GM19468 (cell line): ENCODE measurements around the gene ARMC7.

Experiments used
- ATAC-seq: cut with Tn5 transposase; IDR thresholded peaks from one replicate; pipeline ENCODE4 v1.9.1; 2021; ENCODE audit warnings: mild to moderate bottlenecking, moderate library complexity, moderate number of reproducible peaks; ENCODE audit not compliant: unreplicated experiment; ENCODE audit errors: extremely low read depth

The ARMC7 gene

GRCh38 chr17:75097865-75098264 is 11.9 kb upstream of the ARMC7 start:
- no peak for ATAC-seq

GRCh38 chr17:75098861-75099260 is 10.9 kb upstream of the ARMC7 start:
- no peak for ATAC-seq

- no peak for ATAC-seq
These were observed 9.7 kb upstream of the ARMC7 start for GRCh38 chr17:75099881-75100595.

- ATAC-seq, result no peak
These were observed 7.4 kb upstream of the ARMC7 start for GRCh38 chr17:75102385-75102821.

- ATAC-seq, result no peak
These were observed 5.9 kb upstream of the ARMC7 start for GRCh38 chr17:75103601-75104554.

DNA sequence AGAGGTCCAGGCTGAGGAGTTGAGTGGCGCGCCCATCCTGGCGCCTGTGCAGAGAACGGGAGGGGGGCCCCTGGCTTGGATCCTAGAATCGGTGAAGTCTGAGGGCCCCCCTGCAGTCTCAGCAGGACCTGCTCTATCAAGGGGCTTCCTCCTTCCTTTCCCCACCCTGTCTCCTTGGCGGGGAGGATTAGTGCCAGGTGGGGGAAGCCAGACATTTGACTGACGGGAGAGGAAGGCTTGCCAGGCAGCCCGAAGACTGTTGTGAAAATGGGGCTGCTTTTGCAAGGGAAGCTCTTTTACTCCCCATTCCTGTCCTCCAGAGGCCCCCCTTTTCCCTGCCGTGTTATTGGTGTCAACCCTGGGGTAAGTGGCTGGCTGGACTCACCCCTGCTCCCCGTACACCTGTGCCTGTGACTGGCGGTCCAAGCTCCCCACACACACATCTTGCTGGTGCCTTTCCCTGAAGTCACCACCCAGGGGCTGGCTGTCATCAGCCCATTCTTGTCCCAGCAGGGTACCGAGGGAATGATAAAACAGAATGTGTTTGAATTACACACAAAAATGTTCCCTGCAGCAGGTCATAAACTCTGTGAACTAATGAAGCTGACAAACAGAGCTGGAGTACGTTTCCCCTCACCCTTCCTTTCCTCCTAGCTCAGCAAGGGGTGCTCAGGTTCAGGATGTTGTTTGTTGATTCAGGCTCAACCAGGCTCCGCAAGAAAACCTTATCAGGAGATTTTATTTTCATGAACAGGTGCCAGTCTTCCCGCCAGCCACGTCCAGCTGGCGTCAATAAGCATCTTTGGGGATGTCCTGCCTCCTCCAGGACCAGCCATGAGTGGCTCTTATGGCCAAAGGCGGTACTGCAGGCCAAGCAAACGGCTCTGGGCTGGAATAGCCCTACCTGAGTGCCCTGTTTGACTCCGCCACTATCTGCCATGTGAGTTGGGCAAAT is 4.4 kb upstream of the ARMC7 start:
- no peak for ATAC-seq

DNA sequence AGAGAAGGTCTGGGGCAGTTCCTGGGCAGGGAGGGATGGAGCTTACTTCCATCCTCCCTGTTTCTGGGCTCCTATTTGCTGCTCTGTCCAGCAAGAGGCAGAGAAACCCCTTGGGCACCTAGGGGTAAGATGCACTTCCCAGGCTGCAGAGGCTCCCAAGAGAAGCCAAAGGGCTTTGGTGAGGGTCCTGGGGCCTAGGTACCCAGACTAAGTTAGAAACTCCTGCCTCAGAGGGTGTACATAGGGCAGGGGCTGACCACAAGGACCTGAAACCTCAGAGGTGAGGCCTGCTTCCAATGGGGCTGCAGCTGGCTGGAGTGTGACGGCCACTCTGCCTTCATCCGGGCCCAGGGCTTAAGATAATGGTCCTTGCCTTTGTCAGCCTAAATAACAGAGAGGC is 1.6 kb upstream of the ARMC7 start:
- ATAC-seq, result no peak

GRCh38 chr17:75109046-75109406 is 743 bp upstream of the ARMC7 start:
- ATAC-seq, result no peak

DNA sequence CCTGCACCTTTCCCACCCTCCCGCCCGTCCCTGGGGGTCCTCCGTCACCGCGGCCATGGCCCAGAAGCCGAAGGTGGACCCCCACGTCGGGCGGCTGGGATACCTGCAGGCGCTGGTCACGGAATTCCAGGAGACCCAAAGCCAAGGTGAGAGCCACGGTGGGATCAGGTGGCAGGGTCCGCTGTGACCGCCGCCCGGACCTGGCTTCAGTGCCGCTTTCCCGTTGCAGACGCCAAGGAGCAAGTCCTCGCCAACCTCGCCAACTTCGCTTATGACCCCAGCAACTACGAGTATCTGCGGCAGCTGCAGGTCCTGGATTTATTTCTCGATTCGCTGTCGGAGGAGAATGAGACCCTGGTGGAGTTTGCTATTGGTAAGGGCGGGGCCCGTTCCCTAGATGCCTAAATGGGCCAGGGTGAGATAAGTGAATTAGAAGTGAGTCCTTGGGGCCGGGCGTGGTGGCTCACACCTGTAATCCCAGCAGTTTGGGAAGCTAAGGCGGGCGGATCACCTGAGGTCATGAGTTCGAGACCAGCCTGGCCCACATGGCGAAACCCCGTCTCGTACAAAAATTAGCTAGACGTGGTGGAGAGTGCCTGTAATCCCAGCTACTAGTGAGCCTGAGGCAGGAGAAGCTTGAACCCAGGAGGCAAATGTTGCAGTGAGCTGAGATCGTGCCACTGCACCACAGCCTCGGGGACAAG is 617 bp downstream of the ARMC7 start:
- ATAC-seq, result no peak

DNA sequence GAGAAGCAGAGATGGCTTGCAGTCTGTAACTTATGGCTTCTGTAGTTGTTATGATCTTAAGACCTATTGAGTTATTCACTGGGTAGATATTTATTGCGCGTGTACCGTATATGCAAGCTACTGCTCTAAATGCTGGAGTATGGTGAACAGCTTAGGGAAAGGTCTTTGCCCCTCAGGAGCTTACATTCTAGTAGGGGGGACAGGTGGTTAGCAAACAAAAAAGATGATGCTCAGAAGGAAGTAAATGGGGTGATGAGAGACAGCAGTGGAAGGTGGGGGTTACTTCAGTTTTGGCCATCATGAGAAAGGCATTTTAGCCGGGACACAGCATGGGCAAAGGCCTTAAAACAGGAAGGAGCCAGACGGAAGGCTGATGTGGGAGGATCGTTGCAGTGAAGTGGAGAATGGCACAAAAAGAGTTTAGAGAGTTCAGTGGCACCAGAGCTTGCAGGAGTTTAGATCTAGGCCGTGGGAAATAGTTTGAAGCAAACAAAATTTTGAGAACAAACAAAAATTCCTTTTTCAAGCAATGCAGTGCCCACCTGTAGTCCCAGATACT is 2.1 kb downstream of the ARMC7 start:
- ATAC-seq, result no peak

DNA sequence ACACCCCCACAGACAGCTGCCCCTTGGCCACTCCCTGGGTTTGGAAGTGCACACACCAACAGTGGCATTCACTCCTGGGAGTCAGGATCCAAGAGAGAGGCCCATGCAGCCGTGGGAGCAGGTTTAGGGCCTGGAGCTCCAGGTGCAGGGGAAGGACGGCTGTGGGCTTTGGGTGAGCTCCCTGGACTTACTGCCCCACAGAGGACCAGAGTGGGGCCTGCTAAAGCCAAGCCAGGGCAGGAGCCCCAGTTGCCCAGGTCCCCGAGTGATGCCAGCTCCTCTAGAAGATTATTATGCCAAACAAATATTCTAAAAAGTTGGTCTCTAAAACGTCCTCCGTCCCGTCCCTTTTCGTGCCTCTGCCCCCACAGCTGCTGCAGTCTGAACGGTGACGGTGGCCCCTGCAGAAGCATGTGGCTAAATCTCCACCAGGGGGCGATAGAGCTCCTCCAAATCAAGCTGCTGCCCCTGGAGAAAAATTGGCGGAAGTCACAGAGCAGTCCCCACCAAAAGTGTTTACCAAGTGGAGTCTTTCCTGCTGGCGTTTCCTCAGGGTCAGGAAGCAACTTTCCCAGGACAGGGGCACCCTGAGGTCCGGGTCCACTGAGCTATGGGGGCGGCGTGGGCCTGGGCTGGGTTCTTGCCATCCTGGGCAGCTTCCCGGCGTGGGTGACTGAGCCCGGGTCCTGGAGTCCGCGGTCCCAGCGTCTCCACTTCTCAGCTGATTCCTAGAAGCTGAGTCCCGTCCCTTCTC is 4.2 kb downstream of the ARMC7 start:
- ATAC-seq, result no peak

- ATAC-seq, result no peak
These were observed 5.0 kb downstream of the ARMC7 start for GRCh38 chr17:75114552-75115314.

- no peak for ATAC-seq
These were observed 5.8 kb downstream of the ARMC7 start for GRCh38 chr17:75115555-75115954.

DNA sequence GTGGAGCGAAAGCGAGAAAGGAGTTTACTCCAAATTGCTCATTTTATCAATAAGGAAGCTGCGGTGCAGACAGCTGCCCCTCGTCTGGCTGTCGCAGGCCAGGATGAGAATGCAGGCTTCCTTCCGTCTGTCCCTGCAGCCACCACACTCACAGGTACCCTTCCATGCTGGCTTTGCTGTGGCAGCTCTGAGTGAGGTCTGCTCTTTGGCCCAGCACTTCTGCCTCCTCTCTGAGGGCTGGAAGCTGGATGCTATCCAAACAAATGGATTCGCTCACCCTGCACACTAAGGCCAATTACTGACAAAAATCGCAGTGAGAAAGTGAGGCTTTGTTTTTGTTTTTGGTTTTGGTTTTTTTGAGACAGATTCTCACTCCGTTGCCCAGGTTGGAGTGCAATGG is 7.0 kb downstream of the ARMC7 start:
- ATAC-seq, result no peak

GRCh38 chr17:75118307-75118706 is 8.5 kb downstream of the ARMC7 start:
- ATAC-seq, result no peak

GRCh38 chr17:75124041-75124818 is 14.5 kb downstream of the ARMC7 start:
- no peak for ATAC-seq

DNA sequence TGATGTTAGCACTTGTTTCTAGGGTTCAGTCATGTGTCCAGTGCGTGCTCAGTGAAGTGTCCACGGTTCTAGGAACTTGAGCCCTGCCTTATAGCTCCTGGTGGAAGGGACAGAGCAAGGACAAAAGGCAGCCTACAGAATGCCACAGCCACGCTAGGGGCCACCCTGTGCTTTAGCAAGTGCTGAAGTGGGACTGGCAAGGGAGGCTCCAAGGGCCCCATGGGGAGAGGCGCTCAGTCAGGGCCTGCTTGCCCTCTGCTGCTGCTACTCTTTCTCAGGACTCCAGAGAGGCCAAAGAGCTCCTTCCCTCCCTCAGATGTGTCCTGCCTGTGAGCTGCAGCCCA is 15.0 kb downstream of the ARMC7 start:
- ATAC-seq, result no peak
